ENCODE results near the gene LRFN2.

LRFN2 gene

GRCh38 chr6:40586369-40587201 is 579 bp downstream of the LRFN2 start:
- DNase-seq (ENCODE audit: low read depth) = no peak

- DNase-seq (ENCODE audit: low read depth) = no peak
These were observed 1.4 kb downstream of the LRFN2 start for GRCh38 chr6:40585651-40586269.

GRCh38 chr6:40585223-40585622 is 1.9 kb downstream of the LRFN2 start:
- DNase-seq (ENCODE audit: low read depth) = no peak

GRCh38 chr6:40584741-40585140 is 2.4 kb downstream of the LRFN2 start:
- DNase-seq (ENCODE audit: low read depth) = no peak

GRCh38 chr6:40583709-40584108 is 3.5 kb downstream of the LRFN2 start:
- no peak for DNase-seq (ENCODE audit: low read depth)

- DNase-seq (ENCODE audit: low read depth) = no peak
These were observed 4.3 kb downstream of the LRFN2 start for GRCh38 chr6:40582892-40583291.

GRCh38 chr6:40579101-40579500 is 8.1 kb downstream of the LRFN2 start:
- DNase-seq (ENCODE audit: low read depth) = no peak

GRCh38 chr6:40577672-40578071 is 9.5 kb downstream of the LRFN2 start:
- DNase-seq (ENCODE audit: low read depth) = no peak

- no peak for DNase-seq (ENCODE audit: low read depth)
These were observed 13.9 kb downstream of the LRFN2 start for GRCh38 chr6:40573221-40573620.

GRCh38 chr6:40569162-40569910 is 17.8 kb downstream of the LRFN2 start:
- no peak for DNase-seq (ENCODE audit: low read depth)

- DNase-seq (ENCODE audit: low read depth) = no peak
These were observed 19.0 kb downstream of the LRFN2 start for GRCh38 chr6:40568062-40568708.

GRCh38 chr6:40563111-40563510 is 24.1 kb downstream of the LRFN2 start:
- no peak for DNase-seq (ENCODE audit: low read depth)

GRCh38 chr6:40559056-40559455 is 28.1 kb downstream of the LRFN2 start:
- no peak for DNase-seq (ENCODE audit: low read depth)

- no peak for DNase-seq (ENCODE audit: low read depth)
These were observed 29.1 kb downstream of the LRFN2 start for GRCh38 chr6:40558102-40558501.

GRCh38 chr6:40556881-40557280 is 30.3 kb downstream of the LRFN2 start:
- DNase-seq (ENCODE audit: low read depth) = no peak

GRCh38 chr6:40556023-40556422 is 31.1 kb downstream of the LRFN2 start:
- DNase-seq (ENCODE audit: low read depth) = no peak

GRCh38 chr6:40555092-40555491 is 32.1 kb downstream of the LRFN2 start:
- no peak for DNase-seq (ENCODE audit: low read depth)

- DNase-seq (ENCODE audit: low read depth) = no peak
These were observed 34.2 kb downstream of the LRFN2 start for GRCh38 chr6:40552941-40553340.

- no peak for DNase-seq (ENCODE audit: low read depth)
These were observed 35.1 kb downstream of the LRFN2 start for GRCh38 chr6:40551966-40552505.

GRCh38 chr6:40550202-40551101 is 36.7 kb downstream of the LRFN2 start:
- DNase-seq (ENCODE audit: low read depth) = no peak

- DNase-seq (ENCODE audit: low read depth) = no peak
These were observed 41.2 kb downstream of the LRFN2 start for GRCh38 chr6:40545954-40546353.

All from stimulated activated CD8-positive, alpha-beta memory T cell treated with anti-CD3 and anti-CD28 coated beads, Interleukin-12 subunit alpha, Interleukin-12 subunit beta, amount 100 ng/mL, for 4 hours (primary cell).